H1 (cell line): ENCODE measurements around the gene KDM8. TPM values are rescaled to one million over a fixed set of nuclear protein-coding genes. Genes with fewer than 3 reads are reported as not detected.

Experiments used
- CTCF ChIA-PET: fragments of 300-600 bp; sonication (Branson Sonifier 250); formaldehyde crosslinking; loops from one replicate; lab custom pipeline; 2021; ENCODE audit not compliant: partially characterized antibody; lab: Charles Lee
- POLR2A ChIA-PET: fragments of 300-600 bp; sonication (Branson Sonifier 250); formaldehyde crosslinking; loops from one replicate; lab custom pipeline; 2021; ENCODE audit warnings: inconsistent platforms; ENCODE audit not compliant: partially characterized antibody; lab: Charles Lee
- DNase-seq, 2 experiments: peaks; one replicate each; pipeline versions ENCODE4 v3.0.0 to v3.0.0-alpha.2; 2010 to 2022; ENCODE audit warnings: low spot score in 2 of 2, low read depth in 1 of 2, mixed read lengths in 1 of 2
- FAIRE-seq: peaks from 2 replicates; lab custom pipeline; 2011; peaks lifted over from hg19 to GRCh38; lab: Jason Lieb, UNC
- H2AFZ ChIP-seq: 2 replicates; pipeline ENCODE4 v1.8.1; 2012; ENCODE audit warnings: low read length, inconsistent platforms
- H2AK5ac ChIP-seq: 2 replicates; pipeline ENCODE4 v1.6.1; 2013; ENCODE audit warnings: low read depth, low read length
- H2BK120ac ChIP-seq: replicated peaks from 2 replicates; pipeline ENCODE3; 2013; ENCODE audit warnings: low read depth, low read length, inconsistent platforms
- H2BK12ac ChIP-seq: 2 replicates; pipeline ENCODE4 v1.6.1; 2013; ENCODE audit warnings: low read depth, low read length
- H2BK15ac ChIP-seq: 2 replicates; pipeline ENCODE4 v1.6.1; 2013; ENCODE audit warnings: low read length
- H2BK20ac ChIP-seq: 2 replicates; pipeline ENCODE4 v1.6.1; 2013; ENCODE audit warnings: low read length
- H2BK5ac ChIP-seq: 2 replicates; pipeline ENCODE4 v1.6.1; 2013; ENCODE audit warnings: low read depth, low read length
- H3K14ac ChIP-seq: 2 replicates; pipeline ENCODE4 v1.6.1; 2013; ENCODE audit warnings: inconsistent platforms; ENCODE audit not compliant: insufficient read length
- H3K18ac ChIP-seq: 2 replicates; pipeline ENCODE4 v1.6.1; 2013; ENCODE audit warnings: low read length; ENCODE audit errors: extremely low read depth
- H3K23ac ChIP-seq: 2 replicates; pipeline ENCODE4 v1.6.1; 2013; ENCODE audit warnings: inconsistent platforms; ENCODE audit not compliant: insufficient read length
- H3K23me2 ChIP-seq: 2 replicates; pipeline ENCODE4 v1.6.1; 2013; ENCODE audit warnings: low read depth, low read length
- H3K27ac ChIP-seq: 2 replicates; pipeline ENCODE4 v1.6.1; 2011; ENCODE audit warnings: low read depth, low read length, inconsistent platforms
- H3K27me3 ChIP-seq, 4 experiments: replicated peaks in 1 of 4; 1 replicate in 1 of 4; 2 replicates in 3 of 4; pipeline versions ENCODE4 v1.6.1 to v1.8.1; 2011 to 2013; ENCODE audit warnings: low read length in 3 of 4, mild to moderate bottlenecking in 3 of 4, inconsistent platforms in 2 of 4, mixed read lengths in 2 of 4, moderate library complexity in 1 of 4; ENCODE audit not compliant: control insufficient read depth in 3 of 4, insufficient read depth in 3 of 4; ENCODE audit errors: extremely low read depth in 1 of 4
- H3K36me3 ChIP-seq, 4 experiments: 2 replicates each; pipeline versions ENCODE4 v1.6.1 to v1.8.1; 2011 to 2013; ENCODE audit warnings: mild to moderate bottlenecking in 4 of 4, low read length in 3 of 4, moderate library complexity in 2 of 4, control low read depth in 1 of 4, inconsistent platforms in 1 of 4; ENCODE audit not compliant: insufficient read depth in 4 of 4, control insufficient read depth in 2 of 4
- H3K4ac ChIP-seq: replicated peaks from 2 replicates; pipeline ENCODE3; 2013; ENCODE audit warnings: low read length, low read depth, mixed read lengths, inconsistent platforms; ENCODE audit not compliant: insufficient read length
- H3K4me1 ChIP-seq, 4 experiments: replicated peaks in 1 of 4; 1 replicate in 1 of 4; 2 replicates in 3 of 4; pipeline versions ENCODE4 v1.6.1 to v1.8.1; 2011 to 2013; ENCODE audit warnings: low read length in 3 of 4, inconsistent platforms in 2 of 4, mixed read lengths in 1 of 4; ENCODE audit not compliant: insufficient read depth in 4 of 4, control insufficient read depth in 3 of 4
- H3K4me2 ChIP-seq, 2 experiments: 2 replicates each; pipeline versions ENCODE4 v1.6.1 to v1.8.1; 2011 to 2013; ENCODE audit warnings: low read depth in 2 of 2, low read length in 2 of 2, control low read depth in 1 of 2, inconsistent platforms in 1 of 2, mild to moderate bottlenecking in 1 of 2; ENCODE audit not compliant: insufficient read depth in 1 of 2
- H3K4me3 ChIP-seq, 4 experiments: fragments of 200-600, 300-600 bp in 1 of 4; sonication (generic), shearing (Covaris generic), sonication (Bioruptor Twin) in 1 of 4; 2 replicates each; pipeline versions ENCODE4 v1.5.1 to v1.8.1; 2011 to 2016; ENCODE audit warnings: low read length in 4 of 4, low read depth in 3 of 4, control low read depth in 2 of 4, inconsistent platforms in 2 of 4, mild to moderate bottlenecking in 2 of 4, mixed read lengths in 1 of 4, moderate library complexity in 1 of 4; ENCODE audit not compliant: insufficient read depth in 2 of 4; ENCODE audit errors: extremely low read depth in 1 of 4
- H3K56ac ChIP-seq: replicated peaks from 2 replicates; pipeline ENCODE3; 2013; ENCODE audit warnings: low read depth, mild to moderate bottlenecking, mixed read lengths, low read length, inconsistent platforms; ENCODE audit not compliant: insufficient read length
- H3K79me1 ChIP-seq: 2 replicates; pipeline ENCODE4 v1.6.1; 2013; ENCODE audit warnings: low read depth, low read length, control low read depth
- H3K79me2 ChIP-seq, 2 experiments: 2 replicates each; pipeline versions ENCODE4 v1.6.1 to v1.8.1; 2012 to 2013; ENCODE audit warnings: low read length in 2 of 2, mild to moderate bottlenecking in 2 of 2, inconsistent platforms in 1 of 2; ENCODE audit not compliant: insufficient read depth in 2 of 2, control insufficient read depth in 1 of 2
- H3K9ac ChIP-seq, 4 experiments: replicated peaks in 1 of 4; 1 replicate in 1 of 4; 2 replicates in 3 of 4; pipeline versions ENCODE4 v1.6.1 to v1.8.1; 2011 to 2013; ENCODE audit warnings: low read depth in 3 of 4, low read length in 3 of 4, control low read depth in 2 of 4, mild to moderate bottlenecking in 2 of 4, moderate library complexity in 2 of 4, inconsistent platforms in 1 of 4; ENCODE audit errors: extremely low read depth in 1 of 4
- H3K9me3 ChIP-seq, 2 experiments: 2 replicates each; pipeline versions ENCODE4 v1.6.1 to v1.8.1; 2012 to 2013; ENCODE audit warnings: mild to moderate bottlenecking in 2 of 2, moderate library complexity in 2 of 2, control low read depth in 1 of 2, inconsistent platforms in 1 of 2, low read depth in 1 of 2, low read length in 1 of 2, mixed read lengths in 1 of 2; ENCODE audit not compliant: insufficient read depth in 2 of 2
- H4K20me1 ChIP-seq, 2 experiments: replicated peaks in 1 of 2; 2 replicates each; pipeline versions ENCODE3 to v1.8.1; 2011 to 2013; ENCODE audit warnings: inconsistent platforms in 2 of 2, low read length in 2 of 2, mild to moderate bottlenecking in 1 of 2; ENCODE audit not compliant: insufficient read depth in 2 of 2, control insufficient read depth in 1 of 2
- H4K5ac ChIP-seq: 2 replicates; pipeline ENCODE4 v1.6.1; 2013; ENCODE audit warnings: low read length, low read depth, mixed read lengths, inconsistent platforms; ENCODE audit not compliant: insufficient read length
- H4K8ac ChIP-seq: 2 replicates; pipeline ENCODE4 v1.8.0; 2013; ENCODE audit warnings: mild to moderate bottlenecking, moderate library complexity, low read length, inconsistent platforms; ENCODE audit not compliant: insufficient read depth; ENCODE audit errors: extremely low read depth
- H4K91ac ChIP-seq: replicated peaks from 2 replicates; pipeline ENCODE3; 2013; ENCODE audit warnings: low read length, mixed read lengths, inconsistent platforms; ENCODE audit not compliant: insufficient read length
- BRCA1 ChIP-seq: IDR thresholded peaks from 2 replicates; pipeline ENCODE4 v1.6.1; 2012; ENCODE audit warnings: low read depth, low read length, improper control_type of control experiment
- GTF2F1 ChIP-seq: IDR thresholded peaks from 2 replicates; pipeline ENCODE4 v1.6.1; 2012; ENCODE audit warnings: low read depth, low read length, improper control_type of control experiment, borderline replicate concordance
- POLR2AphosphoS5 ChIP-seq: IDR thresholded peaks from 2 replicates; pipeline ENCODE4 v1.6.1; 2011; ENCODE audit warnings: low read depth, low read length
- SP1 ChIP-seq: IDR thresholded peaks from 2 replicates; pipeline ENCODE4 v1.6.1; 2011; ENCODE audit warnings: low read depth, low read length
- TAF1 ChIP-seq: IDR thresholded peaks from 2 replicates; pipeline ENCODE4 v1.6.1; 2011; ENCODE audit warnings: mild to moderate bottlenecking, low read depth, low read length
- TEAD4 ChIP-seq: IDR thresholded peaks from 2 replicates; pipeline ENCODE4 v1.6.1; 2012; ENCODE audit warnings: low read depth, low read length, inconsistent platforms, mixed read lengths
- YY1 ChIP-seq: IDR thresholded peaks from 2 replicates; pipeline ENCODE4 v1.6.1; 2011; ENCODE audit warnings: low read depth, mild to moderate bottlenecking, low read length
- WGBS, 2 experiments: shearing (Covaris generic) in 1 of 2; methylation state at CpG; one replicate each; pipeline versions ENCODE4 v1.1.6 to v1.1.7; 2013 to 2015; ENCODE audit warnings: low lambda C conversion rate in 2 of 2, mixed read lengths in 2 of 2, inconsistent platforms in 1 of 2, low coverage in 1 of 2, missing lambda C conversion rate in 1 of 2; ENCODE audit not compliant: insufficient replicate concordance in 2 of 2, insufficient coverage in 1 of 2, insufficient read length in 1 of 2; ENCODE audit errors: extremely low coverage in 1 of 2, missing lambda C conversion rate in 1 of 2; 5-methylcytosine and 5-hydroxymethylcytosine counted together
- polyA plus RNA-seq, 7 experiments: library from polyadenylated mRNA; depleted of rRNA in 3 of 7; stranded (reverse) in 5 of 7; unstranded in 2 of 7; fragments of >200 nt in 5 of 7; fragments of 200-250 nt in 2 of 7; gene quantifications; 1 replicate in 5 of 7; 2 replicates in 1 of 7; 4 replicates in 1 of 7; pipeline versions ENCODE4 v1.2.1 to v1.2.3, GENCODE V29; 2011 to 2013; ENCODE audit warnings: missing spikeins in 2 of 7, mixed read lengths in 2 of 7
- total RNA-seq: library from RNA; stranded (reverse); fragmentation: NEBNext Ultra II Directional; extraction: Animal tissue kit (Norgen Biotek cat#: 25700); gene quantifications from 2 replicates; pipeline ENCODE4 v1.2.1, GENCODE V29; 2021
- TF ChIP-seq, protein P1 (sequence below): IDR thresholded peaks from 2 replicates; pipeline ENCODE4 v1.6.1; 2012; ENCODE audit warnings: inconsistent platforms
- TF ChIP-seq, protein P2 (sequence below): IDR thresholded peaks from 2 replicates; pipeline ENCODE4 v1.6.1; 2011; ENCODE audit warnings: low read length, improper control_type of control experiment

Gene KDM8
- total and polyA plus RNA-seq, 2 of the 8 experiments (the other 6 are each of a cell fraction or from before 2014, with no cell fraction given): 10.3 to 12.8 TPM

DNA sequence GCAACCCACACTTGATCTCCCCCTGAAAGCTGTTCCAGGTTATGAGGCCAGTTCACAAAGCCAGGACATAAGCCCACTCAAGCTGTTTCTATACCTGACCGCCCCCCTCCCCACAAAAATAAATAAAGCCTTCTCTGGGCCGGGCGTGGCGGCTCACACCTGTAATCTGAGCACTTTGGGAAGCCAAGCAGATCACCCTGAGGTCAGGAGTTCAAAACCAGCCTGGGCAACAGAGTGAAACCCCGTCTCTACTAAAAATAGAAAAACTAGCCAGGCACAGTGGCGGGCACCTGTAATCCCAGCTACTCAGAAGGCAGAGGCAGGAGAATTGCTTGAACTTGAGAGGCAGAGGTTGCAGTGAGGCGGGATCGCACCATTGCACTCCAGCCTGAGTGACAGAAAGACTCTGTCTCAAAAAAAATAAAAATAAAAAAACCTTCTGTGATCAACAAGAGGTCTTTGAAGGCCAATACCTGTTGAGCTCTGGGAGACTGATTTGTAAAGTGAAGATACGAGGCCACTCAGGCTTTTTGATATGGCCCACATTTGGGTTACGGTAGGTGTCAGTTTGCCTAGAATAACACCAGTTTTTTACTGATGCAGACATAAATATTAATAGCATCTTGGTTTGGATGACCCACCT, 2.2 kb downstream of the KDM8 start:
- Histone ChIP-seq H3K18ac (no peak overlapping the region), H3K9me3 (no peaks in the 10 kb centered on the region)
- 80% methylated on average over 10 of the region's 10 CpGs; no CpG with 5 or more reads in 1 of the 2 experiments for WGBS, 2 experiments
- TF ChIP-seq GTF2F1 (no peak), BRCA1 (no peak), POLR2AphosphoS5 (no peak), YY1 (no peak), SP1 (no peak), TAF1 (no peak), TEAD4 (no peak)
- TF ChIP-seq, protein P1, sequence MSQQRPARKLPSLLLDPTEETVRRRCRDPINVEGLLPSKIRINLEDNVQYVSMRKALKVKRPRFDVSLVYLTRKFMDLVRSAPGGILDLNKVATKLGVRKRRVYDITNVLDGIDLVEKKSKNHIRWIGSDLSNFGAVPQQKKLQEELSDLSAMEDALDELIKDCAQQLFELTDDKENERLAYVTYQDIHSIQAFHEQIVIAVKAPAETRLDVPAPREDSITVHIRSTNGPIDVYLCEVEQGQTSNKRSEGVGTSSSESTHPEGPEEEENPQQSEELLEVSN: no peak
- TF ChIP-seq, protein P2, sequence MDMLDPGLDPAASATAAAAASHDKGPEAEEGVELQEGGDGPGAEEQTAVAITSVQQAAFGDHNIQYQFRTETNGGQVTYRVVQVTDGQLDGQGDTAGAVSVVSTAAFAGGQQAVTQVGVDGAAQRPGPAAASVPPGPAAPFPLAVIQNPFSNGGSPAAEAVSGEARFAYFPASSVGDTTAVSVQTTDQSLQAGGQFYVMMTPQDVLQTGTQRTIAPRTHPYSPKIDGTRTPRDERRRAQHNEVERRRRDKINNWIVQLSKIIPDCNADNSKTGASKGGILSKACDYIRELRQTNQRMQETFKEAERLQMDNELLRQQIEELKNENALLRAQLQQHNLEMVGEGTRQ: no peak

More for the DNA sequence above, 2.2 kb downstream of the KDM8 start:
- no peak overlapping the region for H2AFZ ChIP-seq
- H3K79me1 ChIP-seq: no peaks in the 10 kb centered on the region
- no peaks in the 10 kb centered on the region for H3K27me3 ChIP-seq
- H4K8ac ChIP-seq: no peak overlapping the region
- CTCF ChIA-PET: interaction anchor here (0.8 to 1.4 kb wide), 3 partner anchors 26 to 150 kb away, joined by 3 read pairs; no protein-coding TSS in a partner anchor
- no peak overlapping the region for H3K23ac ChIP-seq
- POLR2A ChIA-PET: interaction anchor here (0.6 to 1.2 kb wide), 2 partner anchors 16 to 1286 kb away, joined by 4 read pairs; partner anchors contain the start of gene CLN3
- H3K4ac ChIP-seq: no peak overlapping the region
- H3K4me1 ChIP-seq: peaks cover 0 to 4% (median 3%) of the 10 kb centered on the region in 4 experiments; a peak in 3 of 7 replicates
- no peak overlapping the region for H4K5ac ChIP-seq
- no peak overlapping the region for H4K91ac ChIP-seq
- FAIRE-seq (no peak), DNase-seq (no peak)
- no peak overlapping the region for H2BK15ac ChIP-seq
- H3K4me2 ChIP-seq: no peak overlapping the region; a peak in 1 of 4 replicates
- no peak overlapping the region for H2AK5ac ChIP-seq
- peaks cover 0 to 6% (median 1%) of the 10 kb centered on the region in 4 experiments; a peak in 4 of 8 replicates for H3K36me3 ChIP-seq
- H2BK120ac ChIP-seq: no peak overlapping the region
- H3K56ac ChIP-seq: no peak overlapping the region
- H4K20me1 ChIP-seq: no peaks in the 10 kb centered on the region
- H2BK5ac ChIP-seq: no peak overlapping the region
- no peak overlapping the region for H2BK12ac ChIP-seq
- H3K23me2 ChIP-seq: peaks cover 2% of the 10 kb centered on the region; the same call in 1 of the 2 replicates
- no peak overlapping the region for H3K14ac ChIP-seq
- H3K9ac ChIP-seq: no peak overlapping the region
- H3K27ac ChIP-seq: no peak overlapping the region
- H3K4me3 ChIP-seq: no peak overlapping the region
- H2BK20ac ChIP-seq: no peak overlapping the region
- H3K79me2 ChIP-seq: peaks cover 0 to 7% of the 10 kb centered on the region in 2 experiments; a peak in 1 of 4 replicates
